SK-MEL-5 (cell line): Measurements from ENCODE around the gene TEKT5. TPM values are rescaled to one million over a fixed set of nuclear protein-coding genes. Genes with fewer than 3 reads are reported as not detected.
"Not testable (repeated sequence)": the region's sequence is repeated elsewhere in the genome, so short reads cannot be mapped to it uniquely, and the experiment has no call there.

Source experiments
- DNase-seq: peaks from one replicate; pipeline ENCODE4 v3.0.0-alpha.2; 2016; ENCODE audit warnings: low read depth, low spot score
- in situ Hi-C: cut with HindIII; loops from 2 replicates; pipeline ENCODE4 v1.10.0; 2016; ENCODE audit warnings: low sequenced_read_pairs, high pct_unique_total_duplicates, low pct_unique_long_range_greater_than_20kb
- total RNA-seq: library from RNA; depleted of rRNA; stranded (reverse); fragments of >200 nt; shearing (Covaris generic); gene quantifications from 2 replicates; pipeline ENCODE4 v1.2.3, GENCODE V29; 2014

The TEKT5 gene
- total RNA-seq, 1 experiment from 2014 or later: 1.4 TPM

DNA sequence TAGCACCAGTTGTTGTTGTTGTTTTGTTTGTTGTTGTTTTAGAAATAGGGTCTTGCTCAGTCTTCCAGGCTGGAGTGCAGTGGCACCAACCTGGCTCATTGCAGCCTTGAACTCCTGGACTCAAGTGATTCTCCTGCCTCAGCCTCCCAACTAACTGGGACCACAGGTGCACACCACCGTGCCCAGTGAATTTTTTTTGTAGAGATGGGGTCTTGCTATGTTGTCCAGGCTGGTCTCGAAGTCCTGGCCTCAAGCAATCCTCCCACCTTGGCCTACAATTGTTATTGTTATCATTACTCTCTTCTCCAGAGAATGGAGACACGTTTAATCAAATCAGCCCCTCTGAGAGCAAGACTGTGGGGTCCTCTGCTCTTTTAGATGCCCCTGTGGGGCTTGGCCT lies 71.7 kb downstream of the TEKT5 start:
- in situ Hi-C loops: no loop called here
- DNase-seq: no peak

DNA sequence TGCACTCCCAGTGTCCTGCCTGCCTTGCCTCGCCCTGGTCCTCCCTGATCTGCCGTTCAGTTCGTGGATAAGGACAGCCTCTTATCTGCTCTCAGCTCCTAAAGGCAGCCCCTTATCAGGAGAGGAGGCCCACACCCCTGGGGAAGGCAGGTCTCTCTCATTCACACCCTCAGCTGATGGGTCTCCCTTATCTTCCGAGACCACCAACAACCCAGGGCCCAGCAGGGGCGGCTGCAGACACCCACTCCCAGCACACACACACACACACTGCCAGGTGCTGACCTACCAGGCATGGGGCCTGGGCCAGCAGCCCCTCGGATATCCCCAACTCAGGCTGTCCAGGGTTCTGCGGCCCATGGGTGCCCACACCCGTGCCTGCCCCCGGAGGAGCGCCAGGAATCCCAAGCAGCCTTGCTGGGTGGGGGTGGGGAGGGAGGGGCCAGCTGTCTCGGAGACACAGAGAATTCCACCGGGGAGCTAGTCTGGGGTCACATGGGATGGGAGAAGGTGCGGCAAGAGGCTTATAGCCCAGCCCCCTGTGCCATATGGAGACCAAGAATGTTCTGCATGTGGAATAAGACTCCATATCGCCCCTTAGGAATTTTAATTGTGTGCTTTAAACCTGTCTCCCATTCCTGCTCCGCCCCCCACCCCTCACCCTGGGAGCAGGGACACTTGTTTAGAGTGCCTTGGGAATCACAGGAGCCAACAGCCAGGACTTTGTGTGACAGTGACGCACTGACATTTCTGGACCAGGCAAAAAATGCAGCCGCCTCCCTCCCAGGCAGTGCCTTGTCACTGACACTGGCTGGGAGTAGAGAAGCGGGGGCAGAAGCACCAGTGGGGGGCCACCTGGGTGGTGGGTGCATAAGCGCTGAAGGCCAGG lies 72.5 kb downstream of the TEKT5 start:
- in situ Hi-C loops: no loop called here
- no peak for DNase-seq

DNA sequence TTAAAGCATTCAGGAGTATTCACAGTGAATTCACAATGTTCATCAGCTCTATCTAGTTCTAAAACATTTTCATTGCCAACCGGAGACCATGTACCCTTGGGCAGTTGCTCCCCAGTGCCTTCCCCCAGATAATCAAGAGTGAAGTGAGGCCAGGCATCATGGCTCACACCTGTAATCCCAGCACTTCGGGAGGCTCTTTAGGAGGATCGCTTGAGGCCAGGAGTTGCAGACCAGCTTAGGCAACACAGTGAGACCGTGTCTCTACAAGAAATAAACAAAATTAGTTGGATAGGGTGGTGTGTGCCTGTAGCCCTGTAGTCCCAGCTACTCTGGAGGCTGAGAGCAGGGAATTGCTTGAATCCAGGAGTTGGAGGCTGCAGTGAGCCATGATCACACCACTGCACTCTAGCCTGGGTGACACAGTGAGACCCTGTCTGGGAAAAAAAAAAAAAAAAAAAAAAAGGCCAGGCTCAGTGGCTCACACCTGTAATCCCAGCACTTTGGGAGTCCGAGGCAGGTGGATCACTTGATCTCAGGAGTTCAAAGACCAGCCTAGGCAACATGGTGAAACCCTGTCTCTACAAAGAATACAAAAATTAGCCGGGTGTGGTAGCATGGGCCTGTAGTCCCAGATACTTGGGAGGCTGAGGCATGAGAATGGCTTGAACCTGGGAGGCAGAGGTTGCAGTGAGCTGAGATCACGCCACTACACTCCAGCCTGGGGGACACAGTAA lies 73.3 kb downstream of the TEKT5 start:
- DNase-seq, in situ Hi-C loops: not testable (repeated sequence)

DNA sequence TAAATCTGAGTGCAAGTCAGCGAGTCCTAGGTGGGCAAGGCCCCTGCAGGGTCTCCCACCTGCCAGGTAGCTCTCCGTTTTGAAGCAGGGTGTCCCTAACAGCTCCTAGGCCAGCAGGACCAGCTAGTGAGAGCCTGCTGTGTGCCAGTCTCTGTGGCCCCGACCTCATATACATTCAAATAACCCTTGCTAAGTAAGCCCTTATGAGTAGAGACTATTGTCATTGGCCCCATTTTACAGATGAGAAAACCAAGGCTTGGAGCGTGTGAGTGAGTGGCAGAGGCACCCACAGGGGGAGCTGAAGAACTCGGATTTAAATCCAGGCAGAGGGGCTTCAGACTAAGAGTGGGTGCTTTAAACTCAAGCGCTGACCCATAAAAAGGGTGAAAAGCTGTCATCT lies 74.6 kb downstream of the TEKT5 start:
- in situ Hi-C loops: no loop called here

DNA sequence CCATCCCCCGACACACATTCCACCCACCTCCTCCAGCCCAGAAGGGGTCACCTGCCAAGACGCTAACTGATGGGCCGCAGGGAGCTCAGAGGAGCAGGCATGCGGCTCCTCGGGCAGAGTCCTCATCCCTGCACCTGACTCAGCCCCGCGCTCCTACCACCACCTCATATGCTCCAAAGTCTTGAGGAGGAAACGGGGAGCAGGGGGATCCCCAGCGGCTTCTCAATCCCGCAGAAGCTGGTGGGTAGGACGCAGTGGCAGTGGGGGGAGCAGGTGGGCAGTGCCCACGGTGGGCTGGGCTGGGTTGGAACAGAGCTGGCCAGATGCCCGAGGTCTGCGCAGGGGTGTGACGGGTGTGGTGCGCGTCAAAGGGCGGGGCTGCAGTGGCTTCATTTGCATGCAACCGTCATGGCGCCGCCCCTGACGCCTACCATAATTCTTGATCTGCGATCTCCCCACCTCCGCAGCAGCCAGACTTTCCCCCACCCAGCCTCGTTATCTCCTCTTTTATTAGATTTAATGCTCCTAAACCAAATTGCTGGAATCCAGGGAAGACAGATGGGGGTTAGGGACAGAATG lies 75.4 kb downstream of the TEKT5 start:
- in situ Hi-C loops: no loop called here
- DNase-seq: no peak

More for the DNA sequence above, 74.6 kb downstream of the TEKT5 start:
- DNase-seq: no peak

DNA sequence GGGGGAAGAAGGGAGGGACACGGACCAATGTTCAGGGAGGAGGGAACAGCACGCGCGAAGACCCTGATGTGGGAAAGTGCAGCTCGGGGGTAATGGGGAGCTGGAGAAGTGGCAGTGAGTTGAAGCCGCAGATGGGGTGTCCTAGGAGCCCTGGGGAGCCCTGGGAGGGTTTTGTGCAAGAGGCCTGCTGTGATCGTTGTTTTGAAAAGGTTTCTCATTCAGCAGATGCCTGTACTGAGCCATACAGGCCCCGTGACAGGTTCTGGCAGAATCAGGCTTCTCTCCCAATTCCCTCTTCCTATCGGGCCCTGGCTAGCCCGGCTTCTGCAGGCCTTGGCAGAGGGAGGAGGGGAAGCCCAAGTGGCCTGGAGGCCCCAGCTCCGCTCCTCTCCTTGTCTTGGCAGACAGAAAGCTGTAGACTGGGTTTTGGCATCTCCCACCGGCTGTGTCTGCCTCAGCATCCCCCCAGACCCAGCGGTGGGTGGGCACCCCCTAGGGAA lies 76.0 kb downstream of the TEKT5 start:
- in situ Hi-C loops: no loop called here
- DNase-seq: no peak

DNA sequence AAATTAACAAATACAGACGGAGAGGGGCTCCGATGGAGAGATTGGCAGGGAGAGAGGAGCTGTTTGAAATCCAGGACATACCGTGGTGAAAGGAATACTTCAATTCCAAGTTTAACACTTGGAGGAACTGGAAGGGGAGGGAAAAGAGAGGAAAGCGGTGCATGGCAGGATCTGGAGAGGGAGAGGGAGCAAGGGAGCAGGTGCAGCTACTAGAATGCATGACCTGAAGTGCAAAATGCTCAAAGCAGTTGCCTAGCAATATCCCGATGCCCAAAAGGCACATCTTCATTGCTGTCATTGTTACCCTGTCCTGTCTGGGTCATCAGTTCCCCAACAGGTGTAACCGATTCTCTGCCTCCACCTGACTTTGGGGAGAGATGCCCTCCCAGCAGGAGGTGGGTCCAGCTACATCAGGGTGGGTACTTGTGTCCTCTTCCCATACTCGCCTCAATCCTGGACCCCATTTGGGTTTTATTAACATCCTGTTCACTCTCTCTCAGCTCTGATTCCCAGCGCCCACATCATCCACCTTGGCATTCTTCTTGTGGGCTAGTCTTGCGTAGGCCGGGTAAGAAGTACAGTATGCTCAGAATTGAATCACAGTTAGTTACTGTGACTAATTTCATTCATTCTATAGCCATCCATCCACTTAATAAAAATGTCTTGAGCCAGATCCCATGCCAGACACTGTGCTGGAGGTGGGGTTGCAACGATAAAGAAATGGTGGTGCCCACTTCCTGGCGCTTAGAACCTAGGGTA lies 76.9 kb downstream of the TEKT5 start:
- in situ Hi-C loops: no loop called here
- no peak for DNase-seq

DNA sequence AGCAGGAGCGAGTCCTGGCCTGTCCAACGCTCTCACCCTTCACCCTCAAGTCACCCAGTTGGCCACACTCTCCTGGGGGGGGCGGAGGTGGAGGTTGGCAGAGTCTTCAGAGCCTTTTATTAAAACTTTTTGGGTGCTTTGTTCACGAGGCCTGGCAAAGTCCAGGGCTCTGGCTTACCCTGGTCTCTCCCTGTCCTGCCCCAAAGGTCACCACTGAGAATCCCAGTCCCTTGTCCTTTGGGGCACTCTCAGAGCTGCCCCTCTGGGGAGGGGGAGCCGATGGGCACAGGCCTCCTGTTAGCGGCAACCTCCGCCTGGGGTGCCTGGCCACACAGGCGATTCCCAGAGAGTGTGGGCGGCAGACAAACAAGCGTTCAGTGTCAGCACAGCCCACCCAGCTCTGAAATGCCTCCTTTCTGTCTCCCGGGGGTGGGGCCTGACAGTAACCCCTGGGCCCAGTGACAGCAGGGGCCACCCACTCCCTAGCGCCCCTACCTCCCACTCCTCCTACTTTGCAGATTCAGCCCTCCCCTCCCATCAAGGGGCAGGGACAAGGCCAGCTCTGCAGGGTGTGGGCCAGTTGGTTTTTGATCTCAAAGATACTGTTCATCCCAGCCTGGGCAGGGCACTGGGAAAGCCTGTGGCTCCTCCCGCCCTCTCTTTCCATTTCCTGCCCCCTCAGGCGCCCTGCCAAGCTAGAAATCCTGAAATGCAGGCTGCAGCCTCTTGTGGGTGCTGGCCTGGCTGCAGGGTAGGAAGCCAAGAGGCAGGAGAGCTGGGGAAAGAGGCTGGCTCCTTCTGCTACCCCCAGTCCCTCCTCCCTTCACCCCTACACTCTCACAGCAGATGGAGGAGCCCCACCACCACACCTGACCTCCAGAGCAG lies 77.7 kb downstream of the TEKT5 start:
- in situ Hi-C loops: no loop called here
- peak; percentile 66 for DNase-seq

DNA sequence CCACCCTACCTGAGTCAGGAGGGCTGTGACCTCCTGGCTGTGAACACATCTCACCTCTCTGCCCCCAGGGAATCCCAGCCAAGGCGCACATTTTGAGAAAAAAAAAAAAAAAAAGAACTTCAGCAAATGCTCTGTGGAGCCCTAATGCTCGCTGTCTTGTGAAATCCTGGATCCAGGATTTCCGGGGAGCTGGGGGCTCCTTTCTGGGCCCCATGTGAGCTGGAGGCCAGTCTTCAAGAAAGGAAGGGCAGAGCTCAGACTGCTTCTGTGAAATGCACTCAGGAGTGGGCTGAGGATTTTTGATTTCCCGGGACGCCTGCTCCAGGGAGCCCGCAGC lies 78.3 kb downstream of the TEKT5 start:
- DNase-seq: no peak
- in situ Hi-C loops: no loop called here

DNA sequence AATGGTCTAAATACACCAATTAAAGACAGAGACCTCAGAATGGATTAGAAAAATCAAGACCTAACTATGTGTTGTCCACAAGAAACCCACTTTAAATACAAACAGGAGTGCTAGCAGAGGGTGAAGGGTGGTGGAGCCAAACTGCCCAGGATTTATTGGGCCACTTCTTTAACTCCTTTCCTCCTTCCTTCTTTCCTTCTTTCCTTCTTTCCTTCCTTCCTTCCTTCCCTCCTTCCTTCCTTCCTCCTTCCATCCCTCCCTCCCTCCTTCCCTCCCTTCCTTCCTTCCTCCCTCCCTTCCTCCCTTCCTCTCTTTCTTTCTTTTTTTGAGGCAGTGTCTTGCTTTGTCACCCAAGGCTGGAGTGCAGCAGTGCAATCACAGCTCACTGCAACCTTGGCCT lies 80.0 kb downstream of the TEKT5 start:
- DNase-seq: no peak
- in situ Hi-C loops: no loop called here

DNA sequence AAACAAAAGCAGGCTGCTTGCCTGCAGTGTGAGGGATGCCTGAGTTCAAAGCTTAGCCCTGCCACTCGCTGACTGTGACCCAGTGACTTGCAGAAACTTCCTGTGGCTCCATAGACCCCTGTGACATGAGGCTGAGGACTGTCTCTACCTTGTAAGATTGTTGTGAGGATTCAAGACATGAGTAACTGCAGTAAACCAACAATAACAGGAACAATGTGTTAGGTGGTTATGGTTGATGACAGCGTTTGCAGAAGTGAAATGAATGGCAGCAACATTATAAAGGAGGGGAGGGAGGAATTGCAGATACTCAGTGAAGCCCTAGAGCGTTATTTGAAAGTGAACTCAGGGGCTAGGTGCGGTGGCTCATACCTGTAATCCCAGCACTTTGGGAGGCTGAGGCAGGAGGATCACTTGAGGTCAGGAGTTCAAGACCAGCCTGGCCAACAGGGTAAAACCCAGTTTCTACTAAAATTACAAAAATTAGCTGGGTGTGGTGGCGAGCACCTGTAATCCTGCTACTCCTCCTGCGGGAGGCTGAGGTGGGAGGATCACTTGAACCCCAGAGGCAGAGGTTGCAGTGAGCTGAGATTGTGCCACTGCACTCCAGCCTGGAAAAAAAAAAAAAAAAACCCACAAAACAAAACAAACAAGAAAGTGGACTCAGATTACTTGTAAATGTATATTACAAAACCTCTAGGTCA lies 80.8 kb downstream of the TEKT5 start:
- in situ Hi-C loops: no loop called here

DNA sequence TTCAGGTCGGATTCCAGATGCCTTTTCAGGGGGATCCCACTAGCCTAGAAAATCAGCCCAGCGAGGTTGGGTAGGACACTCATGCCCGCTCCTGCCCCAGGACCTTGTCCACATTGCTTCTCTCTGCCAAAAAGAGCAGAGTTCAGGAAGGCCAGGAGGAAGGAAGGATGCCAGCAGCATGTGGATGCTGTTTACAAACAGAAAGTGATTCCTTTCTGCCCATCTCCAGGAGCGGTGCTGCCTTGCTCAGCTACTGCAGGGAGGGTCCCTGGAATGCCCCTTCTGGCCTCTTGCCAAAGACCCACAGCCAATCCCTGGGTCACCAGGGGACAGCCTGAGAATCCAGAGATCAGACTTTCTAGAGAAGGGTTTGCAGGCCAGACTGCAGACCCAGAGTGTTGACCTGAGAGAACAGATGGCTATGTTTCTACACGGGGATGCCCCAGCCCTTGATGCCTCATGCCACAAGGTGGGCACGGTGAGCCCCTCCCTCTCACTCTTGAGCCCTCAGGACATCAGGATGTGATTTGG lies 82.0 kb downstream of the TEKT5 start:
- in situ Hi-C loops: no loop called here
- DNase-seq: no peak

More for the DNA sequence above, 80.8 kb downstream of the TEKT5 start:
- no peak for DNase-seq

DNA sequence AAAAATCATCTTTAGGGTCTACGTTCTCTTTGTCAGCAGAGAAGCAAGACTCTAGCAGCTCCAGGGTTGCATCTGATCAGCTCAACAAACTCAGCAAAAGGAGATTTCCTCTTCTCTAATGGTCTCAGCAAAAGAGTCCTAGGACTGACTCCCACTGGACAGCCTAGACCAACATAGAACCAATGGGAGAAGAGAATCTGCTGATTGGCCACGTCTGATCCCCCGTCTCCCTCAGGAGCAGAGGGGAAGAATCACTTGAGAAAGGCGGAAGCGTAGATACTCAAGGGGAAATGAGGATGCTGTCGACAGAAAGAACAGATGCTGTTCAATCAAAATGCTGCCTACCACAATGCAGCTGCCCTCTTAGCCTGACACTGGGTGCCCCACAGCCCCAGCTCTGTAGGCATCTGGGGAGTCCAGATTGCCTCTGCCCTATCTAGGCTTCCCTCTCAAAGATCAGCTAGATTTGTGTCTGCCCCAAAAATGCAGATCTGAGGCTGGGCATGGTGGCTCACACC lies 82.8 kb downstream of the TEKT5 start:
- in situ Hi-C loops: no loop called here
- DNase-seq: no peak

DNA sequence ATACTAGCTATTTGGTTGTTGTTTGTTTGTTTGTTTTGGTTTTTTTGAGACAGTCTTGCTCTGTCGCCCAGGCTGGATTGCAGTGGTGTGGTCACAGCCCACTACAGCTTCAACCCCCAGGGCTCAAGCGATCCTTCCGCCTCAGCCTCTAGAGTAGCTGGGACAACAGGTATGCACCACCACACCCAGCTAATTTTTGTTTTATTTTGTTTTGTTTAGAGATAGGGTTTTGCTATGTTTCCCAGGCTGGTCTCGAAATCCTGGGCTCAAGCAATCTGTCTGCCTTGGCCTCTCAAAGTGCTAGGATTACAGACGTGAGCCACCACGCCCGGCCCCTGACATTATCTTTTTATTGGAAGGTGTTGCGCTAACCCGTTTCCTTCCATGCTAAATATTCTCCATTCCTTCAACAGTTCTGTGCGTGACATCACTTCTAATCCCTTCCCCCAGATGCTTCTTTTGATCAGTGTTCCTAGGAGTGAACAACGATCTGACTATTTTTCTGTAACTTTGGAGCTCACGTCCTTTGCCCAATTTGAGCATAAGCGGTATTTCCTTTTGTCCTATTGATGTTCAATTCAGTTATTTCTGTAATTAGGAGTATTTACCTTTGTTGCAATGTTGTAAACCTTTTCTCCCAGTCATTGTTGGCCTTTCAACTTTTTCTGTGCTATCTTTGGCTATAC lies 84.1 kb downstream of the TEKT5 start:
- in situ Hi-C loops: no loop called here
- no peak for DNase-seq

DNA sequence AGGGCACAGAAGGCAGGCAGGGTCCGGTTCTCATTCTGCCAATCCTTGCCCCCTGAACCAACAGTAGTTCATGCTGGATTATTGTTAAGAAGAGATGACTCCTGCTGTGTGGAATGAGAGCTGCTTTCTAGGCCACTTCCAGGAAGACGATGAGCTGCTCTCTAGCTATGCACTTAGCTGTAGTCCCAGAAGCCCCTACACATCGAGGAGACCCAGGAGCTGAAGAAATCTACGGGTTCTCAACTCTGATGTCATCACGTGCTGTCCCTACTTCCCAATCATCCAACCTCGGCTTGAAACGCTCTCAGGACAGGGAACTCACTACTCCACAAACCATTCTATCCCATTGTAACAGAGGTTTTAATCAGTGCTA lies 85.3 kb downstream of the TEKT5 start:
- in situ Hi-C loops: no loop called here
- no peak for DNase-seq
